ENCODE results near the gene MAML2.

- TF ChIP-seq EGR1 (IDR thresholded peaks at IDR 0.05; ENCODE audit: low read depth in 2 of 2) (no peak), YY1 (IDR thresholded peaks at IDR 0.05) (no peak), RXRA (IDR thresholded peaks at IDR 0.05) (no peak), HNF4G (IDR thresholded peaks at IDR 0.05) (no peak), RAD21 (IDR thresholded peaks at IDR 0.05) (no peak)
- TF ChIP-seq, protein P1, sequence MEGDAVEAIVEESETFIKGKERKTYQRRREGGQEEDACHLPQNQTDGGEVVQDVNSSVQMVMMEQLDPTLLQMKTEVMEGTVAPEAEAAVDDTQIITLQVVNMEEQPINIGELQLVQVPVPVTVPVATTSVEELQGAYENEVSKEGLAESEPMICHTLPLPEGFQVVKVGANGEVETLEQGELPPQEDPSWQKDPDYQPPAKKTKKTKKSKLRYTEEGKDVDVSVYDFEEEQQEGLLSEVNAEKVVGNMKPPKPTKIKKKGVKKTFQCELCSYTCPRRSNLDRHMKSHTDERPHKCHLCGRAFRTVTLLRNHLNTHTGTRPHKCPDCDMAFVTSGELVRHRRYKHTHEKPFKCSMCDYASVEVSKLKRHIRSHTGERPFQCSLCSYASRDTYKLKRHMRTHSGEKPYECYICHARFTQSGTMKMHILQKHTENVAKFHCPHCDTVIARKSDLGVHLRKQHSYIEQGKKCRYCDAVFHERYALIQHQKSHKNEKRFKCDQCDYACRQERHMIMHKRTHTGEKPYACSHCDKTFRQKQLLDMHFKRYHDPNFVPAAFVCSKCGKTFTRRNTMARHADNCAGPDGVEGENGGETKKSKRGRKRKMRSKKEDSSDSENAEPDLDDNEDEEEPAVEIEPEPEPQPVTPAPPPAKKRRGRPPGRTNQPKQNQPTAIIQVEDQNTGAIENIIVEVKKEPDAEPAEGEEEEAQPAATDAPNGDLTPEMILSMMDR (IDR thresholded peaks at IDR 0.05; ENCODE audit: low read depth, low read length, missing input control) = no peak
- TF ChIP-seq, protein P2, sequence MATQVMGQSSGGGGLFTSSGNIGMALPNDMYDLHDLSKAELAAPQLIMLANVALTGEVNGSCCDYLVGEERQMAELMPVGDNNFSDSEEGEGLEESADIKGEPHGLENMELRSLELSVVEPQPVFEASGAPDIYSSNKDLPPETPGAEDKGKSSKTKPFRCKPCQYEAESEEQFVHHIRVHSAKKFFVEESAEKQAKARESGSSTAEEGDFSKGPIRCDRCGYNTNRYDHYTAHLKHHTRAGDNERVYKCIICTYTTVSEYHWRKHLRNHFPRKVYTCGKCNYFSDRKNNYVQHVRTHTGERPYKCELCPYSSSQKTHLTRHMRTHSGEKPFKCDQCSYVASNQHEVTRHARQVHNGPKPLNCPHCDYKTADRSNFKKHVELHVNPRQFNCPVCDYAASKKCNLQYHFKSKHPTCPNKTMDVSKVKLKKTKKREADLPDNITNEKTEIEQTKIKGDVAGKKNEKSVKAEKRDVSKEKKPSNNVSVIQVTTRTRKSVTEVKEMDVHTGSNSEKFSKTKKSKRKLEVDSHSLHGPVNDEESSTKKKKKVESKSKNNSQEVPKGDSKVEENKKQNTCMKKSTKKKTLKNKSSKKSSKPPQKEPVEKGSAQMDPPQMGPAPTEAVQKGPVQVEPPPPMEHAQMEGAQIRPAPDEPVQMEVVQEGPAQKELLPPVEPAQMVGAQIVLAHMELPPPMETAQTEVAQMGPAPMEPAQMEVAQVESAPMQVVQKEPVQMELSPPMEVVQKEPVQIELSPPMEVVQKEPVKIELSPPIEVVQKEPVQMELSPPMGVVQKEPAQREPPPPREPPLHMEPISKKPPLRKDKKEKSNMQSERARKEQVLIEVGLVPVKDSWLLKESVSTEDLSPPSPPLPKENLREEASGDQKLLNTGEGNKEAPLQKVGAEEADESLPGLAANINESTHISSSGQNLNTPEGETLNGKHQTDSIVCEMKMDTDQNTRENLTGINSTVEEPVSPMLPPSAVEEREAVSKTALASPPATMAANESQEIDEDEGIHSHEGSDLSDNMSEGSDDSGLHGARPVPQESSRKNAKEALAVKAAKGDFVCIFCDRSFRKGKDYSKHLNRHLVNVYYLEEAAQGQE (IDR thresholded peaks at IDR 0.05) = no peak
Measured at GRCh38 chr11:96158126-96158525, 184.9 kb downstream of the MAML2 start.

Data from liver (tissue), 3 donors.